Ovary (tissue), 3 donors: ENCODE data around the gene POU2F3.

Source experiments
- EP300 ChIP-seq: sonication (generic); formaldehyde crosslinking; IDR thresholded peaks from one replicate; pipeline ENCODE4 v1.6.1; 2017; ENCODE audit warnings: antibody characterized with exemption
- TF ChIP-seq, protein P1 (sequence below), 3 donors: fragments of 450-650 bp in 2 of 3; fragments of 200-600 bp in 1 of 3; IDR thresholded peaks; one replicate each; pipeline versions ENCODE4 v1.5.1 to v1.8.0; 2016 to 2022; ENCODE audit warnings: antibody characterized with exemption in 3 of 3, mild to moderate bottlenecking in 1 of 3
- donor health status: DM: no; HTN: no; CAD: no.

- TF ChIP-seq, protein P1, sequence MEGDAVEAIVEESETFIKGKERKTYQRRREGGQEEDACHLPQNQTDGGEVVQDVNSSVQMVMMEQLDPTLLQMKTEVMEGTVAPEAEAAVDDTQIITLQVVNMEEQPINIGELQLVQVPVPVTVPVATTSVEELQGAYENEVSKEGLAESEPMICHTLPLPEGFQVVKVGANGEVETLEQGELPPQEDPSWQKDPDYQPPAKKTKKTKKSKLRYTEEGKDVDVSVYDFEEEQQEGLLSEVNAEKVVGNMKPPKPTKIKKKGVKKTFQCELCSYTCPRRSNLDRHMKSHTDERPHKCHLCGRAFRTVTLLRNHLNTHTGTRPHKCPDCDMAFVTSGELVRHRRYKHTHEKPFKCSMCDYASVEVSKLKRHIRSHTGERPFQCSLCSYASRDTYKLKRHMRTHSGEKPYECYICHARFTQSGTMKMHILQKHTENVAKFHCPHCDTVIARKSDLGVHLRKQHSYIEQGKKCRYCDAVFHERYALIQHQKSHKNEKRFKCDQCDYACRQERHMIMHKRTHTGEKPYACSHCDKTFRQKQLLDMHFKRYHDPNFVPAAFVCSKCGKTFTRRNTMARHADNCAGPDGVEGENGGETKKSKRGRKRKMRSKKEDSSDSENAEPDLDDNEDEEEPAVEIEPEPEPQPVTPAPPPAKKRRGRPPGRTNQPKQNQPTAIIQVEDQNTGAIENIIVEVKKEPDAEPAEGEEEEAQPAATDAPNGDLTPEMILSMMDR (IDR thresholded peaks at IDR 0.05), result peak; percentile 52 to 70 (median 67)
- TF ChIP-seq EP300, result no peak
Measured at GRCh38 chr11:120229451-120230424, 10.2 kb upstream of the POU2F3 start.
